GM04503 (cell line): ENCODE results near the gene PSMD11.
"Not testable (repeated sequence)": the region's sequence is repeated elsewhere in the genome, so short reads cannot be mapped to it uniquely, and the experiment has no call there.

Source experiments
- DNase-seq: peaks from one replicate; pipeline ENCODE4 v3.0.0-alpha.2; 2012; ENCODE audit warnings: low read depth

The PSMD11 gene

DNA sequence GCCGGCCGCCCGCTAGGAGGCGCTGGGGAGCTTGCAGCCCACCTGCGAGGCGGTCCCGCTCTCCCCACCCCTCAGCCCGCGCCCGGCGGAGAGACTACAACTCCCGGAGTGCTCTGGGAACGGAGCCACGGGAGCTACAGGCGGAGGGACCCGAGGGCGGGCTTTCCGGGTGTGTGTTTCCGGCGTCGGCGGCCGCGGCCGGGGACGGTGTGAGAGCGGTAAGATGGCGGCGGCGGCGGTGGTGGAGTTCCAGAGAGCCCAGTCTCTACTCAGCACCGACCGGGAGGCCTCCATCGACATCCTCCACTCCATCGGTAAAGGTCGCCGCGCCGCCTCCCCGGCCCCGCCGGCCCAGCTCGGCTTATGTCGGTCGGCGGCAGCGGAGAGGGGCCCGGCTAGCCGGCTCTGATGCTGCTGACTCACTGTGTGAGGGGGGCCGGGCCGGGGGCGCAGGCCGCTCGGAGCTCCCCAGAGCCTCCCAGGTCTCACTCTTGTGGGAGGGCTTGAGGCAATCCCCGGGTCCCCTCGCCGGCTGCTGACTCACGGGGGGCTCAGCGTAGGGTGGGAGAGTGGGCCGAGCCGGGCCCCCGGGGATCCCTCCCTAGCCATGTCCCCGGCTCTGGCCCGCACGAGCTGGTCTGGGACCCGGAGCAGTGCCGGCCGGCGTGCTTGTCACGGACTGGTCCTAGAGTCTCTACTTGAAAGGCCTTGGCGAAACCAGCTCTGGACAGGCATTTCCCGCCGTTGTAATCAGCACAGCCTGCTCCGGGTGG is at the start of gene PSMD11:
Gene PSMD11 (plus strand): TSS at position 210 of the 773 bp plus-strand sequence. CDS start 14 bp downstream, at position 224.
- peak; percentile 62 for DNase-seq

DNA sequence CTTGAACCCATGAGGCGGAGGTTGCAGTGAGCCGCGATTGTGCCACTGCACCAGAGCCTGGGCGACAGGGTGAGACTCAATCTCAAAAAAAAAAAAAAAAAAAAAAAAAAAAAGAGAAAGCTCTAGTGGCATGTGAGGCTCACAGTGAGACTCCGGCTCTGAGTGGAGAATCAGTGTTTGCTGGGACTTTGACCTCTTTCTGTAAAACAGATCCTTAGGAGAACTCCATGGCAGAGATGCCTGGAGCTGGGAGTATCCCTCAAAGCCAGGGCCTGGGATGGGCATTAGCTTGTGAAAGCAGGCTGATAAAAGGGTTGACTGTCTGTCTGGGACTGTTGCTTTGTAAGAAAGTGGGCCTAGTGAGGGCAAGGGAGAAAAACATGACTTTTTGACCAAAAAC is 48.0 kb upstream of the PSMD11 start:
- DNase-seq: no peak

DNA sequence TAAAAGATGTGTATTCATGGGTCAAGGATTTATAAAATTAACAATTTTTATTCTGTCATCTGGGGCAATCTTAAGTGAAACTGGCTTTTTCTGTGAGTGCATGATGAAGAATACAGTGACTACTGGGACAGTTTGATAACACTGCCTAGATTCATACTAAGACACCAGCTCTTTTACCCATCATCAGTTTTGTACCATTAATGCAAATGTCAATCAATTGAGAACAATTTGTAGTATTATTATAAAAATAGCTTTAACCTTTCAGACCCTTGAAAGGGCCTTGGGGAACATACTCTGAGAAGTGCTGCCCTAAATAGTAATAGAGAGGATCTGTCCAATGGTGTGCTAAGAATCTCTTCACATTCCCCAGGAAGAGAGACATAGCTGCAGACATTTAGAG is 45.4 kb upstream of the PSMD11 start:
- no peak for DNase-seq

DNA sequence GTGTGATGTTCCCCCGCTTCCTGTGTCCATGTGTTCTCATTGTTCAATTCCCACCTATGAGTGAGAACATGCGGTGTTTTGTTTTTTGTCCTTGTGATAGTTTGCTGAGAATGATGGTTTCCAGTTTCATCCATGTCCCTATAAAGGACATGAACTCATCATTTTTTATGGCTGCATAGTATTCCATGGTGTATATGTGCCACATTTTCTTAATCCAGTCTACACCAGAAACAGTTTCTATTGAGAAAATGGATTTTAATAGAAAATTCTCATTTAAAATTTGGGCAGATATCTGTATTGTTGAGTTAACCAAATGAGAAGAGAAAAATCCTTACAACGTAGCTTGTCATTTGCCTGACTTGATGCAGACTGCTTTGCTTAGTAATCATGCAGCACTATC is 34.2 kb upstream of the PSMD11 start:
- not testable (repeated sequence) for DNase-seq

DNA sequence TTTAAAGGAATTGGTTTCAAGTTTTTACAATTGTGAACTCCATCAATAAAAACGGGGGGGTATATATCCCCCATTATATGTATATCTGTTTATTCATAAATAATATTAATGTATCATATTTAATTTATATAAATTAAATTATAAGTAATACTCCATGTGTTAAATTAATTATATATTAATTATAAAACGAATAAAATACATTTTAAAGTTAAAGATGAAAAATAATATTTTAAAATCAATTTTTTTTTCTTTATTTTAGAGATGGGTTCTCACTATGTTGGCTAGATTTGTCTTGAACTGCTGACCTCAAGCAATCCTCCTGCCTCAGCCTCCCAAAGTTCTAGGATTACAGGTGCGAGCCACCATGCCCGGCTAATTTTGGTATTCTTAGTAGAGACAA is 17.4 kb upstream of the PSMD11 start:
- DNase-seq: no peak

DNA sequence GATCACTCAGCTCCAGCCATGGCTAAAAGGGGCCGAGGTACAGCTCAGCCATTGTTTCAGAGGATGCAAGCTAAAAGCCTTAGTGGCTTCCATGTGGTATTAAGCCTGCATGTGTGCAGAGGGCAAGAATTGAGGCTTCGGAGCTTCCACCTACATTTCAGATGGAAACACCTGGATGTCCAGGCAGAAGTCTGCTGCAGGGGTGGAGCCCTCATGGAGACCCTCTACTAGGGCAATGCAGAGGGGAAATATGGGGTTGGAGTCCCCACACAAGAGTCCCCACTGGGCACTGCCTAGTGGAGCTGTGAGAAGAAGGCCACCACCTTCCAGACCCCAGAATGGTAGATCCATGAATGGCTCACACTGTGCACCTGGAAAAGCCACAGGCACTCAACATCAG is 14.7 kb upstream of the PSMD11 start:
- no peak for DNase-seq

DNA sequence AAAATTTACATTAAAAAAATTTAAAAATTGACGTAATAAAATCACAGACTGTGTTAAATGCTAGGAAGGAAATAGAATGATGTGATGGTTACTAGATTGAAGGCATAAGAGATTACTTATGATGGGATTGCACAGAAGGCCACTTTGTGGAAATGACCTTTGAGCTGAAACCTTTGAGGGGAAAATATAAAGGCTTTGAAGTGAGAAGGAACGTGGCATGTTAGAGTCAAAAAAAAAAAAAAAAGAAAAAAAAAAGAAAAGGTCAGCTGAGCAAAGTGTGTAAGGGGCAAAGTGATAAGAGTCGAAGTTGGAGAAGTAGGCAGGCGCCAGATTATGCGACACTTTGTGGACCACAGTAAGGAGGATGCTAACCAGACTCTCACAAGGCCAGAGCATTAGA is 3.6 kb upstream of the PSMD11 start:
- DNase-seq: no peak

DNA sequence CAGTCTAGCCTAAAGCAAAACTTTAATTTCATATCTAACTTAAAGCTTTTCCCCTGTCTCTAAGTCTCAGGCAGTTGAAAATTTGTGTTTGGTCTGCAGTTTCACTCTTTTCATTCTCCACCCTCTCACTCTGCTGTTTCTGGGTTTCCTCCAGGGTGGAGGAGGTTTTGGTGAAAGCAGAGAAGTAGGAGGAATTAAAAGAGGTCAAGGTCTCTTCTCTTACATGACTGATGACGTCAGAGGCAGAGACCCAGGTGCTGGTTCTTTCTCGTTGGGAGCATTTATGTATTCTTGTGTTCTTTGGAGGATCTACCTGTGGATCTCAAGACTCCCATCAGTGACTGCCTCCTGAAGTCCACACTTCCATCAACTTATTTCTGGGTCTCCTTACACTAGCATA is 2.4 kb upstream of the PSMD11 start:
- no peak for DNase-seq

DNA sequence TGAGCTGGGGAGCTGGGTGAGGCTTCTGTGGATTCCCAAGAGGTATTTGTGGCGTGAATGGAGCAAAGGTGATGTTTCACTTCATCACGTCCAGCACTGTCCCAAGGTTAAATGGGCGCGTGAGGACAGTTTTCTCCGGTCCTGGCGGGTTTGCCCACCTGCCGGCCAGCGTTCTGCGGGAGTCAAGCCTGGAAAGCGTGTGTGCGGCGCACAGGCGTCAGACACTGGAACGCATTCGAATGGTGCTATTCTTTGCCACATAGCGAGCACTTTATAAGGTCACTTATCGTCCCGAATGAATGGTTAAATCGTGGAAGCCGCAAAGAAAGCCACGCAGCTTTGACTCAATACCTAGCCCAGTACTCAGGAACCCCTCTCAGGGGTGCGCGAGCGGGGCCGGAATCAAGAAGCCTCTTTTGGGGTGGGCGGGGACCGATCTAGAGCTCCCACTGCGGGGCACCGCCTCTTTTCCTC is 446 bp upstream of the PSMD11 start:
- DNase-seq: no peak

DNA sequence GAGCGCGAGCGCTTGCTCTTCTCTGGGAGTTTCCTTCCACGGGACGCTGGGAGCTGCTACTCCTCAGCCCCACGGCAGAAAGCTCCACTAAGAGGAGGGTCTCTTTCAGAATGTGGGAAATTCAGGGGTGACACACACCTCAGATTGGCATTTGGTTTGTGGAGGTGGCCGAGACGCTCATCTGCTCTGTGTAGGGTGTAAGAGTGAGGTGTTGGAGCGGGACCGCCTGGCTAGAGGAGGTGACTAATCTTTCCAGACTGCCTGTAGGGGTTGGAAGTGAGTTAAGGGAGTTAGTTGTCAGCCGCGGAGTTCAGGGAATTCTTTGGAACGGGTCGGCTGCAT is 735 bp downstream of the PSMD11 start:
- no peak for DNase-seq

DNA sequence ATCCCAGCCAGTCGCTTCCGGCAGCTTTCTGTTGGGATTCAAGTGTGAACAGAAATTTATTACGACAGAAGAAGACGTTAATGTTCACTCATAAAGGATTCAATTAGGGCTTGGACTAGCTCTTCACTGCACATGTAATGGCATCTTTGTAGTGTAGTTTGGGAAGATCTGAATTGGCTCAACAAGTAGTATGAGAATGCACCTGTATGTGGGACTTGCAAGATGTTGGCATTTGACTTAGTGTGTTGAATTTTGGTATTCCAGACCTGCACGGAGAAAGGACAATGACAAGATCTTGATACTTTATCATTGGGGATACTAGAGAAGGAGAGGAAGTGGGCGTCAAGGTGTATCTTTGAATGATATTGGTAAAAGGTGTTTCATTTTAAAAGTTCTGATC is 1.2 kb downstream of the PSMD11 start:
- DNase-seq: no peak

DNA sequence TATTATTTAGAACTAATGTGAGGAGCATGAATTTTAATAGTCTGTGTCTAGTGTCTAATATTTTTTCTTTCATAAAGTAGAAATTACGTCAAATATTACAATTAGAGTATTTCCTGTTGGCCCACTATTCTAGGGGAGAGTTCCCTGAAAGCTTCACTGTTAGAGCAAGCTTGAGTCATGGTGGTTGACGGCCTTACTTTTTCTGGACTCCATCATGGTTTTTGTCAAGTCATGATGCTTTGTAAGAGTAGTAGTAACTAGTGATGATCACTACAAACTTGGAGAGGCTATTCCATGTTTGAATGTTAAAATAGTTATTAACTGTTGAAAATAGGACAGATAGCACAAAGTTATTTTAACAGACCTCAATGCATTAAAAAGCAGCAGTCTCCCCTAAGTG is 1.7 kb downstream of the PSMD11 start:
- no peak for DNase-seq

DNA sequence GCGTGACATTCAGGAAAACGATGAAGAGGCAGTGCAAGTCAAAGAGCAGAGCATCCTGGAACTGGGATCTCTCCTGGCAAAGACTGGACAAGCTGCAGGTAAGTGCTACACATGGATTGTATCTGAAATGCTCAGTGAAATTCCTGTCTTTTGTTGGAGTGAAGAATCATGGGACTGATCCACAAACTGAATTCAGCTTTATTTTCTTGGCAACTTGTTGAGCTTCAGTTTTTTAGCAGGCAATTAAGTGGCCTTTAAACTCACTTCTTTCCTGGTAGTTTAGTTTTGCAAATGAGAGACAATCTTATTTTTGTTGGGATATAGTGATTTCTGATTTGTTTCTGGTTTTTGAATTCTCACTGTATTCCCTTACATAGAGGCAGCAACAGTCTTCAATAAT is 2.6 kb downstream of the PSMD11 start:
- no peak for DNase-seq

DNA sequence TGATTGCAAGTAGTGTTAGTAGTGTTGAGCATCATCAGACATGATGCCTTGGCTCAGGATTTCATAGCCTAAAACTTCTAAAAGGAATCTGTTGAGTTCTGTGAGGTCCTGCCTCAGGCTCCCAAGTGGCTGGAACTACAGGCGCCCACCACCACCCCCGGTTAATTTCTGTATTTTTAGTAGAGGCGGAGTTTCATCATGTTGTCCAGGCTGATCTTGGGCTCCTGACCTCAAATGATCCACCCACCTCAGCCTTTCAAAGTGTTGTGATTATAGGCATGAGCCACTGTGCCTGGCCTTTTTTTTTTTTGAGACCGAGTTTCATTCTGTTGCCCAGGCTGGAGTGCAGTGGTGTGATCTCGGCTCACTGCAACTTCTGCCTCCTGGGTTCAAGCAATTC is 5.7 kb downstream of the PSMD11 start:
- no peak for DNase-seq

DNA sequence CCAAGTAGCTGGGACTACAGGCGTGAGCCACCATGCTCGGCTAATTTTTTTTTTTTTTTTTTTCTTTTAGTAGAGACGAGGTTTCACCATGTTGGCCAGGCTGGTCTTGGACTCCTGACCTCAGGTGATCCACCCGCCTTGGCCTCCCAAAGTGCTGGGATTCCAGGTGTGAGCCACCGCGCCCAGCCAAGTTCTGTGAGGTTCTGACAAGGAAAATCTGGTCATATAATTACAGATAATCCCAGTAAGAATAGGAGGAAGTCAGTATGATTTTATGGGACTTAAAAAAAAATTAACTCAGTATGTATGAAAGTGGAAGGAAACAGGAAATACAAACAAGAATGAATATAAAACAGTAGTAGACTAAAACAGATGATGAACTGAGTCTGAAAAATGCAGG is 6.1 kb downstream of the PSMD11 start:
- DNase-seq: not testable (repeated sequence)

DNA sequence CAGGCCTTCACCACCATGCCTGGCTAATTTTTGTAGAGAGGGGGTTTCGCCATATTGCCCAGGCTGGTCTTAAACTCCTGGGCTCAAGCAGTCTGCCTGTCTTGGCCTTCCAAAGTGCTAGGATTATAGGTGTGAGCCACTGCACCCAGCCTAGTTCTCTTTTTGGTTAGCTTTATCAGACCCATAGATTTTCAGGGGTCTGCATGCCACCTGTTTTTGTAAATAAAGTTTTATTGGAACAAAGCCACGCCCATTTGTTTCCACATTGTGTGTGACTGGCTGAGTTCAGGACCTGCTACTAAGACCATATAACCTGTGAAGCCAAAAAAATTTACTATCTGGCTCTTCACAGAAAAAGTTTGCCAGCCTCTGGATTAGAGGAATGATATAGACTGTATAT is 7.6 kb downstream of the PSMD11 start:
- DNase-seq: no peak

DNA sequence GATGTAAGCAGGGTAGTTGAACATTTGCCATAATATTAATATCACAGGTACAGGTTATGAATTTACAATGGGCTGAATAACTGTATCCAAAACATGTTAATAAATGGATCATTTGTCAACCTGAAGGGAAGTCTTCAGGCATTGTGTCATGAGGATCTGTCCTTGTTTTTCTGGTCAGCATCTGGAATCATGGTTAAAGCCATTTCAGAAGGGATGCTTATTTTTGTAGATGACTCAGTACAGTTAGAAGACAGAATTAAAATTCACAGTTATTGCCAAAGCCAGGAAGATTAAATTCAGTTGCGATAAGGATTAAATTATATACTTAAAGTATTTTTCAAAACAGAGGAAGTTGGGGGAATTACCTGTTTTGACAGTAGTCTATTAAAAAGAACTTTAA is 8.0 kb downstream of the PSMD11 start:
- no peak for DNase-seq

DNA sequence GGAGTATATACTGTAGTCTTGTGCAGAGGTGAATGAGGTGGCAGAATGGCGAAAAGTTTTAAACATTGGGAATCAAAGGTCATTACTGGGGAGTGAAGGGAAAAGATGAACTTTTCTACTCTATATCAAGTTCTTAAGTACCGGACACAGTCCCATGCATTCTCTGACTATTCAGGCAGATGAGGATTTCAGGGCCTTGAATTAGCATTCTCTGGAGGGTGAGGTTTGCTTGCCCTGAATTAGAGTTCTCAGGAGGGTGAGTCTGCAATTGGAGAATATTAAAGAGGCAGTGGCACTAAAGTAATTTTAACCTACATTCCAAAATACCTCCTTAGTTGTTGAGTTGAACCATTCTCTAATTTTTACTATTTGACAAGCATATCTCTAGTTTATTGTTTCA is 9.1 kb downstream of the PSMD11 start:
- DNase-seq: no peak

DNA sequence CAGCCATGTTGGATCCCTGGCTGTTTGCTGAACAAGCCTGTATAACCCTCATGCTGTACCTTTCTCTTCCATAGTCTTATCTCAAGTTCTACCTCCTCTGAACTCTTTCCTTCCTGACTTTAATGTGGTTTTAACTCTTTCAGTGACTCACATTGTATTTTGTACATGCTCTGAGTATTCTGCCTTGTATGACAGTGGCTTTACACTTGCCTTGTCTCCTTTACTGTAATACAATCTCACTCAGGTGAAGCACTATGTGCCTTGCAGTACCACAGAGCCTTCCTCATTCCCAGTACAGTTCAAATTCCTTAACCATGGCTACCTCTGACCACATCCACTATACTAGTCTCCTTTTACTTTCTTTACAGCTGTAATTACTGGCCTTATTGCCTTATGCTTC is 14.1 kb downstream of the PSMD11 start:
- no peak for DNase-seq

DNA sequence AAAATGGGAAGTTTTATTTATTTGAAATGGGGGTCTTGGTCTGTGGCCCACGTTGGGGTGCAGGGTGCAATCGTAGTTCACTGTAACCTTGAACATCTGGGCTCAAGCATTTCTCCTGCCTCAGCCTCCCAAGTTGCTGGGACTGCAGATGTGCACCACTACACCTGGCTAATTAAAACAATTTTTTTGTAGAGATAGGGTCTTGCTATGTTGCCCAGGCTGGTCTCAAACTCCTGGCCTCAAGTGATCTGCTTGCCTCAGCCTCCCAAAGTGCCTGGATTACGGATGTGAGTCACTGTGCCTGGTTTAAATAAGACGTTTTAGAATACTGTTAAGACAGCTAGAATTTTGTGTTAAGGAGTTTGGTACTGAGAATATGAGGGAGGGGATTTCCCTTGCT is 15.7 kb downstream of the PSMD11 start:
- no peak for DNase-seq

DNA sequence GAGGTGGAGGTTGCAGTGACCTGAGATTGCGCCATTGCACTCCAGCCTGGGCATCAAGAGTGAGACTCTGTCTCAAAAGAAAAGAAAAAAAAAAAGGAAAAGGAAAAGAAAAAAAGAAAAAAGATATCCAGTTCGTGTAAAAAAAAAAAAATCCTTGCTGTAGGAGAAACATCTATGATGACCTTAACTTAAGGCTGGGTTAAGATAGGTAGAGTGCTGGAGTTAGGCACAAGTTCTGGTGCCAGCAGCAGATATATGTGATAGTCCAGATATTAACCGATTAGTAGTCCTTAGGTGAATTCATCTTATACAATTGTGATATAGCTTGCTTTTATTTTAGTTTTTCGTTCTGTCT is 17.2 kb downstream of the PSMD11 start:
- no peak for DNase-seq

DNA sequence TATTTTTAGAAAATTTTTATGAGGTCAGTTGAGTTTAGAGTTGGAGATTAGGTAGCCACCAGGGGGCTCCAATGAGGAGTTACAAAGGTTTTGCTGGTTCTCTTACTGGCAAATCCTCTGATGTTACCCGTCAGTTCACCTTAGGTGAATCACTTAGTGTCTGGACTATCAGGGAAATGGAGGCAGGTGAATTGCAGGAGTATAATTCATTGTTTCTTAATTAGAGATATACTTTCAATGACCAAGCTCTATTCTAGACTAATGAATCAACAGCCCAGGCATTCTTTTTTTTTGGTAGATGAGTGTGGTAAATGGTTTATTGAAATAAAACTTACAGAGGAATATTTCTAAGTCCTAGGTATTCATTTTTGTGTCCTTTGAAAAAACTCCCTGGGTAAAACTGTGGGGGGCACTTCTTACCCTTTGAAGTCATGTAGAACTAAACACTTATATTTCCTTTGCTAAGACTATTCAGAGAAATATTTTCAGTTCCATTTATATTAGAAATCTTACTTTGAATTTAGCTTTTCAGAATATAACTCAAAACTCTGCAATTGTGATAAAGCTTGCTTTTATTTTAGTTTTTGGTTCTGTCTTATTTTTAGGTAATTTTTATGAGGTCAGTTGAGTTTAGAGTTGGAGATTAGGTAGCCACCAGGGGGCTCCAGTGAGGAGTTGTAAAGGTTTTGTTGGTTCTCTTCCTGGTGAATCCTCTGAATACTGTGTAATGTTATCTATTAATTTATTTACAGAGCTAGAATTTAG is 17.7 kb downstream of the PSMD11 start:
- no peak for DNase-seq

DNA sequence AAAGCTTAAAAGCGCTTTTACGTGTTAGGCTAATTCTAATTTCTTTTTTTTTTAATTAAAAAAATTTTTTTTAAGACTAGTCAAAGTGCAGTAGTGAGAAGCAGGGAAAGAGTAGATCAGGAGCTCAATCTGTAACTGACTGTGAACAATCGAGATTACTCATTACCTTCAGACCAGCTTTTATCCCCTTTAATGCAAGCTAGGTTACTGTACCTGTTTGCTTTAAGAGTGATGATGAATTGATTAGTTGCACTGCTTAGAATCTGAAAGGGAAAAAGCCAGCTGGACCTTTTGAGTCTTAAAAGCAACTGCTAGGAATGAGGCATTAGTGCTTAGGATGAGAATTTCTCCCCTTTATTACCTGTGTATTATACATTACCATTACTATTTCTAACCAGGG is 19.0 kb downstream of the PSMD11 start:
- DNase-seq: no peak

DNA sequence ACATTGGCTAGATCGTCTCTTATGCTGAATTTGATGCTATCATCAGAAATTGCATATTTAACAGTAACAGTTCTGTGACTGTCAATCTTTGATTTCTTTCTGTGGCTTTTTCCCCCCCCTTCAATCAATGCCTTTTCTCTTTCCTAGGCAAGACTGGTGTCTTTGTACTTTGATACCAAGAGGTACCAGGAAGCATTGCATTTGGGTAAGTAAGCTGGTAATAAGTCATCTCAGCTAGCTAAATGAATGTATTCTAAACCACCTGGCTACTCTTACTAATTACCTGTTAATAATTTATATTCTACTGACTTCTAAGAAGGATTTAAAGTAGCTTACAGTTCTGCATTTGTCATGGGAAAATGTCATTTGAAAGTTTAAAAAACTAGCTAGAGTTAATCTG is 20.1 kb downstream of the PSMD11 start:
- no peak for DNase-seq
